Airway epithelial cell (primary cell): ENCODE data around the gene MICAL1. TPM values are rescaled to one million over a fixed set of nuclear protein-coding genes. Genes with fewer than 3 reads are reported as not detected.

ENCODE experiments used
- total RNA-seq: library from RNA; depleted of rRNA; stranded (reverse); fragments of >200 nt; gene quantifications from 2 replicates; pipeline ENCODE4 v1.2.3, GENCODE V29; 2015

MICAL1 gene
- 15.7 and 17.6 TPM in 2 replicates for total RNA-seq

GRCh38 chr6:109455437-109456110 lies at the start of gene MICAL1:
TSS of gene MICAL1 (minus strand) at chr6:109455772. CDS start at chr6:109454196, 1,576 bp downstream.

GRCh38 chr6:109482905-109483734 lies 27.5 kb upstream of the MICAL1 start, which contains the start of gene ZBTB24:
TSS of gene ZBTB24 (minus strand) at chr6:109483219. CDS start at chr6:109482026, 1,193 bp downstream.

DNA sequence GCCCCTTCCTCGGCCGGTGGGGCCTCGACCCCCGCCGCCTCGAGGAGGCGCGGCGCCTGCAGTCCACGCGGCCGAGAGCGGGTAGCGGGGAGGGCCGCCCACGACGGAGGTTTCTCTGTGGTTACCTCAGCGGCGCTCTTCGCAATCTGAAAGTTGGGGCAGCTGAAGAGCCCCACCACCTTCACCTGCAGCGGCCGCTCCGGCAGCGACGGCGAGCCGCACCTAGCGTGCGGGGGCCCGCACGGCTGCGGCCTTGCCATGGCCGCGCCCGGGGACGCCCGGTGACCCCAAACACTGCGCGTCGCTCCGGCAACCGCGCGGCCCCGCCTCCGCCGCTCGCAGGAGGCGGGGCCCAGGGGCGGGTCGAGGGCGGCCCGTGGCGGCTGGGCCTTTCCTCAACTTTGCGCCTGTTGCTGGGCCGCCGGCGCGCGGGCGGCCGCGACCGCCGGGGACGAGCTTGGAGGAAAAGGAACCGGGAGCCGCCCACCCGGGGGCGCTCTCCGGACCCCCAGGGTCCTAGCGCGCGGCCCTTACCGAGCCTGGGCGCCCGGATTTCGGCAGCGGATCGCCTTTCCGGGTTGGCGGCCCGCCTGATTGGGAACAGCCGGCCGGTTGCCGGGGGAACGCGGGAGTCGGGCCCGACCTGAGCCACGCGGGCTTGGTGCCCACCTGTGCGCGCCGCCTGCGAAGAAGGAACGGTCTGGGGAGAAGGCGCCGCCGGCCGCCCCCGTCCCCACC lies 15.1 kb downstream of the MICAL1 start, which contains the start of the genes PPIL6 and SMPD2:
Gene PPIL6, minus strand, starts transcription at position 298 of the 738 bp plus-strand sequence. Its CDS starts 38 bp downstream, at position 260.
Gene SMPD2, plus strand, starts transcription at position 394 of the 738 bp plus-strand sequence. CDS start 398 bp downstream, outside the sequence.

Other genes starting within 250 kb of the MICAL1 start
- gene CD164, start 73.3 kb downstream of the MICAL1 start, total RNA-seq, result 74.5 and 80.7 TPM in 2 replicates
- 0.84 and 2.0 TPM in 2 replicates for gene PPIL6, start 15.1 kb downstream of the MICAL1 start, total RNA-seq
- 9.6 and 14.7 TPM in 2 replicates for gene SMPD2, start 15.0 kb downstream of the MICAL1 start, total RNA-seq
- gene ZBTB24, start 27.4 kb upstream of the MICAL1 start, total RNA-seq, result 5.5 and 5.7 TPM in 2 replicates
- 0.51 and 1.5 TPM in 2 replicates for gene AK9, start 235.4 kb upstream of the MICAL1 start, total RNA-seq
- gene FIG4, start 235.5 kb upstream of the MICAL1 start, total RNA-seq, result 6.7 and 7.7 TPM in 2 replicates